ENCODE measurements around the gene BRD7. TPM values are rescaled to one million over a fixed set of nuclear protein-coding genes. Genes with fewer than 3 reads are reported as not detected.

BRD7 gene
- total RNA-seq, 2 donors from 2014 or later = 56.9 to 63.5 TPM

- no peak overlapping the region for H3K27ac ChIP-seq
- no peaks in the 10 kb centered on the region for H3K36me3 ChIP-seq
- no peak overlapping the region for H3K4me3 ChIP-seq
- no peaks in the 10 kb centered on the region for H3K4me1 ChIP-seq (ENCODE audit: control insufficient read depth in 1 of 2, low read depth in 2 of 2)
- no peaks in the 10 kb centered on the region for H3K27me3 ChIP-seq (replicated peaks; ENCODE audit: insufficient read depth)
- ATAC-seq (ENCODE audit: insufficient number of reproducible peaks, low FRiP score, low read depth) (no peak), DNase-seq (ENCODE audit: low spot score) (no peak)
- H3K9me3 ChIP-seq = no peaks in the 10 kb centered on the region
- TF ChIP-seq, protein P1, sequence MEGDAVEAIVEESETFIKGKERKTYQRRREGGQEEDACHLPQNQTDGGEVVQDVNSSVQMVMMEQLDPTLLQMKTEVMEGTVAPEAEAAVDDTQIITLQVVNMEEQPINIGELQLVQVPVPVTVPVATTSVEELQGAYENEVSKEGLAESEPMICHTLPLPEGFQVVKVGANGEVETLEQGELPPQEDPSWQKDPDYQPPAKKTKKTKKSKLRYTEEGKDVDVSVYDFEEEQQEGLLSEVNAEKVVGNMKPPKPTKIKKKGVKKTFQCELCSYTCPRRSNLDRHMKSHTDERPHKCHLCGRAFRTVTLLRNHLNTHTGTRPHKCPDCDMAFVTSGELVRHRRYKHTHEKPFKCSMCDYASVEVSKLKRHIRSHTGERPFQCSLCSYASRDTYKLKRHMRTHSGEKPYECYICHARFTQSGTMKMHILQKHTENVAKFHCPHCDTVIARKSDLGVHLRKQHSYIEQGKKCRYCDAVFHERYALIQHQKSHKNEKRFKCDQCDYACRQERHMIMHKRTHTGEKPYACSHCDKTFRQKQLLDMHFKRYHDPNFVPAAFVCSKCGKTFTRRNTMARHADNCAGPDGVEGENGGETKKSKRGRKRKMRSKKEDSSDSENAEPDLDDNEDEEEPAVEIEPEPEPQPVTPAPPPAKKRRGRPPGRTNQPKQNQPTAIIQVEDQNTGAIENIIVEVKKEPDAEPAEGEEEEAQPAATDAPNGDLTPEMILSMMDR (IDR thresholded peaks at IDR 0.05) = no peak
Observed at GRCh38 chr16:50390371-50390771, 21.6 kb upstream of the BRD7 start.

DNA sequence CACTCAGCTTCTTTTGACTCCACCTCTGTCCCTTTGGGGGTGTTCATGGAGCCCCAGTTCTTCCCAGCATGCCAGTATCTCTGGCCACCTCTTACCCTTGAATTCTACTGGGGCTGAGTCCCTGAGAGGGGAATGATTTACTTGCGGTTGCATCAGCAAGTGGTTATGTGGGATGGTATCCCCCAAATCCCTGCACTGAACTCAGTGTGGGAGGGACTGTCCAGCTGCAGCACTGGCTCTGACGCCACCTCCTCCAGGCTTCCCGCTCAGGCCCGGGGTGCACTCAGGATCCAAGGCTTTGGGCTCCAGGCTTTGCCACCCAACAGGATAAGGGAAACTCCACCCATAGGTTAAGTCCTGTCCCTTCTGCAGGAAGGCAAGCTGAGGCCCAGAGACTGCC is 21.1 kb upstream of the BRD7 start:
- ATAC-seq (ENCODE audit: insufficient number of reproducible peaks, low FRiP score, low read depth) = no peak
- H3K4me1 ChIP-seq (ENCODE audit: control insufficient read depth in 1 of 2, low read depth in 2 of 2) = no peaks in the 10 kb centered on the region
- H3K9me3 ChIP-seq = no peaks in the 10 kb centered on the region
- DNase-seq (ENCODE audit: low spot score) = no peak
- no peak overlapping the region for H3K27ac ChIP-seq
- TF ChIP-seq, protein P1 (IDR thresholded peaks at IDR 0.05) = no peak
- no peaks in the 10 kb centered on the region for H3K36me3 ChIP-seq
- H3K4me3 ChIP-seq = no peak overlapping the region
- H3K27me3 ChIP-seq (replicated peaks; ENCODE audit: insufficient read depth) = no peaks in the 10 kb centered on the region

- ATAC-seq (ENCODE audit: insufficient number of reproducible peaks, low FRiP score, low read depth) (no peak), DNase-seq (ENCODE audit: low spot score) (no peak)
- H3K9me3 ChIP-seq = no peaks in the 10 kb centered on the region
- H3K4me3 ChIP-seq = no peak overlapping the region
- no peaks in the 10 kb centered on the region for H3K36me3 ChIP-seq
- TF ChIP-seq, protein P1 (IDR thresholded peaks at IDR 0.05) = no peak
- no peak overlapping the region for H3K27ac ChIP-seq
- no peaks in the 10 kb centered on the region for H3K27me3 ChIP-seq (replicated peaks; ENCODE audit: insufficient read depth)
- no peaks in the 10 kb centered on the region for H3K4me1 ChIP-seq (ENCODE audit: control insufficient read depth in 1 of 2, low read depth in 2 of 2)
Observed at GRCh38 chr16:50388496-50388895, 19.7 kb upstream of the BRD7 start.

- Histone ChIP-seq H3K4me1 (ENCODE audit: control insufficient read depth in 1 of 2, low read depth in 2 of 2) (no peaks in the 10 kb centered on the region), H3K27ac (no peak overlapping the region), H3K4me3 (no peak overlapping the region), H3K27me3 (replicated peaks; ENCODE audit: insufficient read depth) (no peaks in the 10 kb centered on the region), H3K9me3 (no peaks in the 10 kb centered on the region), H3K36me3 (no peaks in the 10 kb centered on the region)
- TF ChIP-seq, protein P1 (IDR thresholded peaks at IDR 0.05) = no peak
- ATAC-seq (ENCODE audit: insufficient number of reproducible peaks, low FRiP score, low read depth) (no peak), DNase-seq (ENCODE audit: low spot score) (no peak)
Observed at GRCh38 chr16:50386774-50387173, 18.0 kb upstream of the BRD7 start.

DNA sequence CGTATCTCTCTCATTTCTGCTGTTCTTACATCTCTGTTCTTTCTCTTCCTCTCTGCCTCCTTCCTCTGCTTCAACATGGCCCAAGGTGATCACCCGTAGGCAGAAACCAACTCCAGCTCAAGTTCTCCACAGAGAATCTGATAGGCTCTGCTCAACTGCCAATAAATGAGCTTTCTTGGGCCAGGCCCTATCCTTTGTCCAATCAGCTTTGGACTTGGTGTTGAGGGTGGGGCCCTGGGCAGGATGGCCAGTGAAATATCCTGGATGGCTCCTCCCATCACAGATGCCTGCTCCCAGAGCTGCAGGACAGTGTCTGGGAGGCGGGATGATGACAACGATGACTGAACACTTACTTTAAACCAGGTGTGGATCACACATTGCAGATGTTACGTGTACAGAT is 17.4 kb upstream of the BRD7 start:
- Histone ChIP-seq H3K9me3 (no peaks in the 10 kb centered on the region), H3K27me3 (replicated peaks; ENCODE audit: insufficient read depth) (no peaks in the 10 kb centered on the region), H3K36me3 (no peaks in the 10 kb centered on the region), H3K4me1 (ENCODE audit: control insufficient read depth in 1 of 2, low read depth in 2 of 2) (no peaks in the 10 kb centered on the region), H3K27ac (no peak overlapping the region), H3K4me3 (no peak overlapping the region)
- DNase-seq (ENCODE audit: low spot score) = no peak
- TF ChIP-seq, protein P1 (IDR thresholded peaks at IDR 0.05) = no peak
- no peak for ATAC-seq (ENCODE audit: insufficient number of reproducible peaks, low FRiP score, low read depth)
